A673 (cell line): ENCODE data around the gene FBXL13.

Experiments
- CTCF ChIP-seq: fragments of 300-800, 200-600 bp; sonication (generic); conservative IDR thresholded peaks from 2 replicates; pipeline ENCODE4 v1.5.1; 2017; ENCODE audit warnings: low read depth, mild to moderate bottlenecking, antibody characterized with exemption, low read length, moderate library complexity, mixed read lengths
- EZH2 ChIP-seq: fragments of 200-600 bp; sonication (generic); IDR thresholded peaks from 2 replicates; pipeline ENCODE4 v1.6.1; 2017; ENCODE audit warnings: borderline replicate concordance, low read depth, mild to moderate bottlenecking, mixed read lengths, antibody characterized with exemption, low read length; ENCODE audit not compliant: poor library complexity, severe bottlenecking

- TF ChIP-seq CTCF: no peak
- no peak for TF ChIP-seq EZH2
These were observed 23.1 kb downstream of the FBXL13 start for GRCh38 chr7:103051519-103051918.
